ENCODE results near the gene MAP3K5.
"Not testable (repeated sequence)": the region's sequence is repeated elsewhere in the genome, so short reads cannot be mapped to it uniquely, and the experiment has no call there.

The MAP3K5 gene

DNA sequence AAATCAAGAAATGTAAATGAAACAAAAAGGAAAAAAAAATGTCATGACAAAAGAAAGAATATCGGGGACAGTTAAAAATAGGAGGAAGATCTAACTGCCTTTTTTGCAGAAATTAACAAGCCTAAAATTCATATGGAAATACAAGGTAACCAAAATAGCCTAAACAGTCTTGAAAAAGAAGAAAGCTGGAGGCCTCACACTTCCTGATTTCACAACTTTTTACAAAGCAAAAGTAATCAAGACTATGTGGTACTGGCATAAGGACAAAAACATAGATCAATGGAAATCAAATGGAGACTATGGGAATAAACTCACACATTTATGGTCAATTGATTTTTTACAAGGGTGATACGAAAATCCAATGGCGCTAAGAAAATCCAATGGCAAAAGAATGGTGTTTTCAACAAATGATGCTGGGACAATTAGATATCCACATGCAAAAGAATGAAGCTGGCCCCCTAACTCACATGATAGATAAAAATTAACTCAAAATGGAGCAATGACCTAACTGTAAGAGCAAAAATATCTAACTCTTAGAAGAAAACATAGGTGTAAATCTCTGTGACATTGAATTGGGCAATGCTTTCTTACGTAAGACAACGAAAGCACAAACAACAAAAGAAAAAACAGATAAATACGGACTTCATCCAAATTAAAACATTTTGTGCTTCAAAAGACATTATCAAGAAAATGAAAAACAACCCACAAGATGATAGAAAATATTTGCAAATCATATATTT is 24.5 kb downstream of the MAP3K5 start:
- no peaks in the 10 kb centered on the region for H3K27me3 ChIP-seq (ENCODE audit: control insufficient read depth, insufficient read depth, low read length)
- no peak overlapping the region for H3K27ac ChIP-seq (ENCODE audit: low read length)
- no peaks in the 10 kb centered on the region for H3K9me3 ChIP-seq (ENCODE audit: control insufficient read depth, low read depth, low read length)
- no peak overlapping the region for H3K9ac ChIP-seq (ENCODE audit: low read length)
- H3K4me1 ChIP-seq (ENCODE audit: control insufficient read depth, low read depth, low read length) = no peaks in the 10 kb centered on the region
- no peak overlapping the region for H3K4me3 ChIP-seq (ENCODE audit: low read length)
- H3K36me3 ChIP-seq (ENCODE audit: control insufficient read depth, low read depth, low read length) = no peaks in the 10 kb centered on the region

DNA sequence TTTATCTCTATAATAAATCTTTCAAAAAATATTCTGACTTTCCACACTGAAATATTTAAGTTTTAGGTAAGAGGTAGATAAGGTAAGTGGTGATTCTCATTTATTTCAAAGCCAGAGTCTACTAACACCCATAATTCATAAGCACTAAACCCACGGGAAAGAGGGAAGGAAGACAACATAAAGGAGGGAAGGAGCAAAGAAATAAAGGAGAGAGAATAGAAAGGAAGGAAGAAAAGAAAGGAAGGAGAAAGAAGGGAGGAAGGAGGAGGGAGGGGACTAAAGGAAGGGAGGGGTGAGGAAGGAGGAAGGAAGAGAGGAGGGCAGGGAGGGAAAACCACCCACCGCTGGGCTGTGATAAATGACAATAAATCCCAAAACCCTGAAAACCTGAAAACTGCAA is 25.2 kb downstream of the MAP3K5 start:
- no peak overlapping the region for H3K9ac ChIP-seq (ENCODE audit: low read length)
- no peaks in the 10 kb centered on the region for H3K36me3 ChIP-seq (ENCODE audit: control insufficient read depth, low read depth, low read length)
- no peaks in the 10 kb centered on the region for H3K9me3 ChIP-seq (ENCODE audit: control insufficient read depth, low read depth, low read length)
- H3K4me1 ChIP-seq (ENCODE audit: control insufficient read depth, low read depth, low read length) = no peaks in the 10 kb centered on the region
- no peak overlapping the region for H3K4me3 ChIP-seq (ENCODE audit: low read length)
- no peak overlapping the region for H3K27ac ChIP-seq (ENCODE audit: low read length)
- no peaks in the 10 kb centered on the region for H3K27me3 ChIP-seq (ENCODE audit: control insufficient read depth, insufficient read depth, low read length)

DNA sequence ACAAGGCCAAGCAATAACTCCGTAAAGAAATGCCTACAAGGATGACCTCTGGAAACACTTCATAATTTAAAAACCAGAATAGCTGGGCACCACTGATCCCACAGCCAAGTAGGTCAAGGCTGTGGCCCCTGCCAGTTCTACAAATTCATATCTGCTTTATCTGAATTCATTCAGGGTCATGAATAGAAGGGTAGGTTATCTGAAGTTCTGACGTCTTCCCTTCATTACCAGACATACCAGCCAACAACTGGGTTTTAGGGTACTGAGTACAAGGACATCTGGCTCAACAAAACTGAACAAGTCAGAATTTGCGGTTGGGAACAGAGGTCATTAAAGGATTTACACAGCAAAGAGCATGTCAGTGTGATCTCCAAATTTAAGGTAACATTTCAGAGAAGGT is 26.0 kb downstream of the MAP3K5 start:
- Histone ChIP-seq H3K27me3 (ENCODE audit: control insufficient read depth, insufficient read depth, low read length) (no peaks in the 10 kb centered on the region), H3K27ac (ENCODE audit: low read length) (no peak overlapping the region), H3K9me3 (ENCODE audit: control insufficient read depth, low read depth, low read length) (no peaks in the 10 kb centered on the region), H3K9ac (ENCODE audit: low read length) (no peak overlapping the region), H3K4me3 (ENCODE audit: low read length) (no peak overlapping the region), H3K36me3 (ENCODE audit: control insufficient read depth, low read depth, low read length) (no peaks in the 10 kb centered on the region), H3K4me1 (ENCODE audit: control insufficient read depth, low read depth, low read length) (no peaks in the 10 kb centered on the region)

DNA sequence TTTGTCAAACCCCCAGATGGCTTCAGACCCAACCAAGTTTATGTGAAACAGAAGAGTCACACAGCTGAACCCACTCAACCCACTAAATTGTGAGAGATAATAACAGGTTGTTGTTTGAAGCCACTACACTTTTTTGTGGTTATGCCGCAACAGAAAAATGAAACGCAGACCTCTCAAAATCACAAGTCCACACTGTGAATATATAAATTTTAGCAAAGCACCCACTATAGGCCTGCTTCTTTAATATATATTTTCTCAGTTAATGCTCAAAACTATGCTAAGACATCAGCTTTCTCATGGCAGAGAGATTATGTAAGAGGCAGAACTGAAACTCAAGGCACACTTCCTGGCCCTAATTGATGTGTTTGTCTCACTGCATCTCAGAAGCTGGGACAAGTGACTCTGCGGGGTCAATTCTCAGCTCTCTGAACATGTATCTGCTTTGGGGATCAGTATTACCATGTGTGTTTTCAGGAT is 27.7 kb downstream of the MAP3K5 start:
- Histone ChIP-seq H3K9me3 (ENCODE audit: control insufficient read depth, low read depth, low read length) (no peaks in the 10 kb centered on the region), H3K9ac (ENCODE audit: low read length) (no peak overlapping the region), H3K36me3 (ENCODE audit: control insufficient read depth, low read depth, low read length) (no peaks in the 10 kb centered on the region), H3K4me1 (ENCODE audit: control insufficient read depth, low read depth, low read length) (no peaks in the 10 kb centered on the region), H3K4me3 (ENCODE audit: low read length) (no peak overlapping the region), H3K27me3 (ENCODE audit: control insufficient read depth, insufficient read depth, low read length) (no peaks in the 10 kb centered on the region), H3K27ac (ENCODE audit: low read length) (no peak overlapping the region)

DNA sequence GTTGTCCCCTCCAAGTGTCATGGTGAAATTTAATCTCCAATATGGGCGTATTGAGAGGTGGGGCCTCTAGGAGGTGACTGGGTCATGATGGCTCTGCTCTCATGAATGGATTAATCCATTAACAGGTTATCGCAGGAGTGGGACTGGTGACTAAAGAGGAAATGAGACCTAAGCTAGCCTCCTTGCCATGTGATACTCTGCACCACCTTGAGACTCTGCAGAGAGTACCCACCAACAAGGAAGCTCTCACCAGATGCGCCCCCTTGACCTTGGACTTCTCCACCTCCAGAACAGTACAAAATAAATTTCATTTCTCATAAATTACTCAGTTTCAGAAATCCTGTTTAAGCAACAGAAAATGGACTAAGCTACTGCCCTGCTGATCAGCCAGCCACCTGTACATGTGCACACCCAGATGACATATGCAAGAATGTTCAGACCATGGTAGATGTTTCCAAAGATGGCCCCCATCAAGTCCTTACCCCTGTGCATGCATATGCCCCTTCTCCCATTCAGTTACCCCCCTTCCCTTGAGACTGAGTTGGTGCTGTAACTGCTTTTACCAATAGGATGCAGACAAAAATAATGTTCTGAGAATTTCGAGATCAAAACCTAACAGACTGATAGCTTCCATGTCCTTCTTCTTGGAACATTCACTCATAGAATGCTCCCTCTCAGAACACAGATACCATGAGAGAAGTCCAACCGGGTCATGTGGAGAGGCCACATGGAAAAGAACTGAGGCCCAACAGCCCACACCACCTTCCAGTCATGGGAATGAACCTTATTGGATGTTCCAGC is 28.4 kb downstream of the MAP3K5 start:
- H3K4me3 ChIP-seq (ENCODE audit: low read length) = no peak overlapping the region
- H3K36me3 ChIP-seq (ENCODE audit: control insufficient read depth, low read depth, low read length) = no peaks in the 10 kb centered on the region
- H3K4me1 ChIP-seq (ENCODE audit: control insufficient read depth, low read depth, low read length) = no peaks in the 10 kb centered on the region
- H3K9ac ChIP-seq (ENCODE audit: low read length) = no peak overlapping the region
- no peaks in the 10 kb centered on the region for H3K27me3 ChIP-seq (ENCODE audit: control insufficient read depth, insufficient read depth, low read length)
- no peak overlapping the region for H3K27ac ChIP-seq (ENCODE audit: low read length)
- no peaks in the 10 kb centered on the region for H3K9me3 ChIP-seq (ENCODE audit: control insufficient read depth, low read depth, low read length)

DNA sequence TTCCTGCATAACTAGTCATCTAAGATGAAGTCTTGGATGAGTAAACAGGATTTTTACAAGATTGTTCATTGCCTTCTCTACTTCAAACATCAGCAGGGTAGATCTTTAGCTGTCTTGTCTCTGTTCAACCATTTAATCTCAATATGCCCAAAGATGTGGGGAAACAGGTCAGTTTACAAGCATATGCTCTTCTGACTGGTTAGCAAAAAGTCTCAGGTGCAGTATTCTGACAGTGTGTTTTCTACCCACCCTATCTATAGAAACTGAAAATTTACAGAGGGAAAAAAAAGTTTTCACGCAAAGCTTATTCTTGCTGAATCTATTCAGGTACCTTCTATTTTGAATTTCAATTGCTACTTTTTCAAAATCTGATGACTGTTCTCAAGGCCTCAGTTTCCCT is 29.0 kb downstream of the MAP3K5 start:
- H3K27ac ChIP-seq (ENCODE audit: low read length) = no peak overlapping the region
- no peak overlapping the region for H3K9ac ChIP-seq (ENCODE audit: low read length)
- no peaks in the 10 kb centered on the region for H3K9me3 ChIP-seq (ENCODE audit: control insufficient read depth, low read depth, low read length)
- H3K4me1 ChIP-seq (ENCODE audit: control insufficient read depth, low read depth, low read length) = no peaks in the 10 kb centered on the region
- H3K36me3 ChIP-seq (ENCODE audit: control insufficient read depth, low read depth, low read length) = no peaks in the 10 kb centered on the region
- no peaks in the 10 kb centered on the region for H3K27me3 ChIP-seq (ENCODE audit: control insufficient read depth, insufficient read depth, low read length)
- H3K4me3 ChIP-seq (ENCODE audit: low read length) = no peak overlapping the region

DNA sequence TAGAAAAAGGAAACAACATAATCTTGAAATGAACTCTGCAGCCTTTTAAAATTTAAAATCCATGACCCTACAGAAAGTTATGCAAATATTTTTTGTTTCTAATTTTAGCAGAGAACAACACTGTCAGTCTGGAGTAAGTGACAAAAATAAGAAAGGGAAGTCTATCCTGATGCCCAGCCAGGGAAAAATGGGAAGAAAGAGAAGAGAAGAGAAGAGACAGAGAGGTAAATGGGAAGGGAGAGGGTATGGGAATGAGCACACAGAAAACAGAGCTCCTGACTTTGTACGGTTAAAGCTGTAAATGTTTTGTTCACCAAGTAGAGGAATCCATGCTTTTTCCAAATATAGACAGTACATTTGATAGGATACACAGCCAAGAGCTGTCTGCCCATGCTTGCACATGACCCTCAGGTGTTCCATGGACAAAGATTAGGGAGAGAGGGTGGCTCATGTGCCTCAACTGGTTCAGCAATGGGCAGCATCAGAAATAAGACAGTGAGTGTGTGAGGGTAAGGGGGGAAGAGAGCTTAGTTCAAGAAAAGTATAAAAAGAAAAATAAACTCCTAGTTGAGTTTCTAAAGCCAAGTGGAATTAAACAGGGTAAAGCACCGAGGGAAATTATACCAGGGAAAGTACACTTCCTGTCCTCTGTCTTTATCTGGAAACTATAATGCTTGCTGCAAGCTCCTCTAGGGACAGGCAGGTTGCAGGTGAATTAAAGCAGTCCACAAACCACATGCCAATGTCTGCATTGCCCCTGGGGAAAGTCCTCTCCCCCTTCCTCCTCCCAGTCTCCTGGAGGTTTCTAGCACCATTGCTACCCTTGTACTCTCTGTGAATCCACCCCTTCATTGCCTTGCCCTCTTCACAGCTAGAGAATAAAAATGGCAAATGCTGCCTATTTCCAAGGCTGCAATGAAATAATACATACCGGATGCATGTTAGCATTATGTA is 30.0 kb downstream of the MAP3K5 start:
- H3K4me1 ChIP-seq (ENCODE audit: control insufficient read depth, low read depth, low read length) = no peaks in the 10 kb centered on the region
- H3K9me3 ChIP-seq (ENCODE audit: control insufficient read depth, low read depth, low read length) = no peaks in the 10 kb centered on the region
- H3K9ac ChIP-seq (ENCODE audit: low read length) = no peak overlapping the region
- H3K4me3 ChIP-seq (ENCODE audit: low read length) = no peak overlapping the region
- no peaks in the 10 kb centered on the region for H3K36me3 ChIP-seq (ENCODE audit: control insufficient read depth, low read depth, low read length)
- H3K27me3 ChIP-seq (ENCODE audit: control insufficient read depth, insufficient read depth, low read length) = no peaks in the 10 kb centered on the region
- H3K27ac ChIP-seq (ENCODE audit: low read length) = no peak overlapping the region

DNA sequence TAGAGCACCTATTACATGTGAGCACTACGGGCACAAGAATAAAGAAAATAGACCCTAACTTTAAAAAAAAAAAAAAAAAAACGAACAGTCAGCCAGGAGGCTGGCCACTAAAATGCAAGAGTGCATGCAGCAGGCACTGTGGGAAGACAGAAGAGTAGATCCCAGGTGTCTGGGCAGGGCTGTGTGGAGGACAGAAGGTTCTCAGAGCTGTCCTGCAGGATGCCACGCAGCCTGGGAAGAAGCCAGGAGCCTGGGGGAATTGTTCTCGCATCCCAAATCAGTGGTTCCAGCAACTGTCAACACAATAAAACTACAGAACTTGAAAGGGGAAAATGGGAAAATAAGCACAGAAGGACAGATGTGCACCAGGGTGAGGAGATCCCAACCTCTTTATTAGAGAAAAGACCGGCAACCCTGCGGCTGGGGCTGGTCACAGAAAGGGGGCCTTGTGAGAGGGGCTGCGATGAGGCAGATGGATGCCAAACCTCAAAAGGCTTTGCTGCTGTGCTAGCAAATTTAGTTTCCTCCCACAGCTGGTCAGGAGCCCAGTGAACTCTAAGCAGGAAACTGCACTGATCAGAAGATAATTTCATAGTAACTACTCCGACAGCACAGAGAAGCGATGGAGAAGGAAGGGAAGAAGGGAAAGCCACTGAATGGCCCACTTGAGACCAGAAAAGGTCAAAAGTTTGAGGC is 30.9 kb downstream of the MAP3K5 start:
- no peak overlapping the region for H3K27ac ChIP-seq (ENCODE audit: low read length)
- no peak overlapping the region for H3K4me3 ChIP-seq (ENCODE audit: low read length)

DNA sequence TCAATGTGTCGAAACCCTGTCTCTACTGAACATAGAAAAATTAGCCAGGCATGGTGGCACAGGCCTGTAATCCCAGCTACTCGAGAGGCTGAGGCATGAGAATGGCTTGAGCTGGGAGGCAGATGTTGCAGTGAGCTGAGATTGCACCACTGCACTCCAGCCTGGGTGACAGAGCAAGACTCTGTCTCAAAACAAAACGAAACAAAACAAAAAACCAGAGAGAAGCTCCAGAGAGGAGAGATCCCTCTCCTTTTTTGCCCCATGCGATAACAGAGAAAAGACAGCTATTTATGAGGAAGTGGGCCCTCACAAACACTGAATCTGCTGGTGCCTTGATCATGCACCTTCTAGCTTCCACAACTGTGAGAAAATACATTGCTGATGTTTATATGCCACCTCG is 31.5 kb downstream of the MAP3K5 start:
- H3K4me1 ChIP-seq (ENCODE audit: control insufficient read depth, low read depth, low read length); H3K4me3 ChIP-seq (ENCODE audit: low read length); H3K27ac ChIP-seq (ENCODE audit: low read length); H3K9ac ChIP-seq (ENCODE audit: low read length); H3K27me3 ChIP-seq (ENCODE audit: control insufficient read depth, insufficient read depth, low read length); H3K9me3 ChIP-seq (ENCODE audit: control insufficient read depth, low read depth, low read length); H3K36me3 ChIP-seq (ENCODE audit: control insufficient read depth, low read depth, low read length): not testable (repeated sequence)

More for the DNA sequence above, 30.9 kb downstream of the MAP3K5 start:
- Histone ChIP-seq H3K9ac (ENCODE audit: low read length) (no peak overlapping the region), H3K4me1 (ENCODE audit: control insufficient read depth, low read depth, low read length) (no peaks in the 10 kb centered on the region), H3K9me3 (ENCODE audit: control insufficient read depth, low read depth, low read length) (no peaks in the 10 kb centered on the region), H3K36me3 (ENCODE audit: control insufficient read depth, low read depth, low read length) (no peaks in the 10 kb centered on the region), H3K27me3 (ENCODE audit: control insufficient read depth, insufficient read depth, low read length) (no peaks in the 10 kb centered on the region)

DNA sequence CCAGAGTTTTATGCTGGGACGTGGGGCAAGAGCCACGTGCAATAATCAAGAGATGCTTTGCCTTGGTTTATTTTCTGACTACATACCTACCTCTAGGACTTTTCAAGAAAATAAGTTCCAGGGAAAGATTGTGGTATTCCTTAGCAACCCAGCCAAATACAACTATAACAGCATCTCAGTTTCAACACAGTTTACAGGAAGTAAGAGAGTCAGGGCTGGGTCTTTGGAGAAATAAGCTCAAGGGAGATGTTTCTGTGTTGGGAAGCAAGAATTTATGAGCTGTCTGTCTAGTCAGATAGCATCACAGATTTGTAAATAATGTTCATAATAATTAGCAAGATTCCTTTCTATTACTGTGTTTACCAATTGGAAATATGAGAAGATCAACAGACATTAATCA is 35.1 kb downstream of the MAP3K5 start:
- Histone ChIP-seq H3K4me3 (ENCODE audit: low read length) (no peak overlapping the region), H3K9ac (ENCODE audit: low read length) (no peak overlapping the region), H3K9me3 (ENCODE audit: control insufficient read depth, low read depth, low read length) (no peaks in the 10 kb centered on the region), H3K4me1 (ENCODE audit: control insufficient read depth, low read depth, low read length) (no peaks in the 10 kb centered on the region), H3K27ac (ENCODE audit: low read length) (no peak overlapping the region), H3K36me3 (ENCODE audit: control insufficient read depth, low read depth, low read length) (no peaks in the 10 kb centered on the region), H3K27me3 (ENCODE audit: control insufficient read depth, insufficient read depth, low read length) (no peaks in the 10 kb centered on the region)

DNA sequence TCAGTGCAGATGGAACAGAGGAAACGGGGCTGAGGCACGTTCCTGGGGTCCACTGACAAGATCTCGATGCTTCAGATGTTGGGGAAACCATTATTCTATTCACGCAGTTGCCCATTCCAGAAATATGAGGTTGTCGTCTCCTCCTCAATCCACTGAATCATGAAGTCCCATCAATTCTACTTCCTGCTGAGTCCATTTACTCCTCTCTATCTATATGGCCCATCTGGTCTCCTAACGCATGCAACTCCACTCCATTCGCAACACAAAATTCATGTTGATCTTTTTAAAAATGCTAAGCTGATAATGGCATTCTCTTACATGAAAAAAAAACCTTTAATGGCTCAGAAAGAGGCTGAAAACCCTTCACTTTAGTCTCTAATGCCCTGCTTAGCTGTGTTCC is 37.5 kb downstream of the MAP3K5 start:
- Histone ChIP-seq H3K4me1 (ENCODE audit: control insufficient read depth, low read depth, low read length) (no peaks in the 10 kb centered on the region), H3K36me3 (ENCODE audit: control insufficient read depth, low read depth, low read length) (no peaks in the 10 kb centered on the region), H3K9me3 (ENCODE audit: control insufficient read depth, low read depth, low read length) (no peaks in the 10 kb centered on the region), H3K9ac (ENCODE audit: low read length) (no peak overlapping the region), H3K27ac (ENCODE audit: low read length) (no peak overlapping the region), H3K27me3 (ENCODE audit: control insufficient read depth, insufficient read depth, low read length) (no peaks in the 10 kb centered on the region), H3K4me3 (ENCODE audit: low read length) (no peak overlapping the region)

All from iPS-18a (cell line).